H9 (cell line): ENCODE results near the gene ITIH5. TPM values are rescaled to one million over a fixed set of nuclear protein-coding genes. Genes with fewer than 3 reads are reported as not detected.

Experiments used
- DNase-seq: peaks from one replicate; pipeline ENCODE4 v3.0.0-alpha.2; 2017
- H2AFZ ChIP-seq: one replicate; pipeline ENCODE4 v1.6.1; 2013; ENCODE audit warnings: mild to moderate bottlenecking, low read length, control low read depth, moderate library complexity
- H2AK5ac ChIP-seq: 2 replicates; pipeline ENCODE4 v1.6.1; 2013; ENCODE audit warnings: low read length, control low read depth, mixed read lengths; ENCODE audit not compliant: insufficient read length
- H2BK120ac ChIP-seq: one replicate; pipeline ENCODE4 v1.6.1; 2013; ENCODE audit warnings: low read depth, mild to moderate bottlenecking, low read length, control low read depth, inconsistent platforms; ENCODE audit not compliant: poor library complexity, severe bottlenecking
- H2BK12ac ChIP-seq: 2 replicates; pipeline ENCODE4 v1.6.1; 2013; ENCODE audit warnings: low read length, control low read depth, mixed read lengths, low read depth; ENCODE audit not compliant: insufficient read length
- H2BK15ac ChIP-seq: 2 replicates; pipeline ENCODE4 v1.6.1; 2013; ENCODE audit warnings: low read depth, low read length, control low read depth
- H2BK20ac ChIP-seq: one replicate; pipeline ENCODE4 v1.6.1; 2013; ENCODE audit warnings: low read depth, mild to moderate bottlenecking, low read length, control low read depth, inconsistent platforms; ENCODE audit not compliant: poor library complexity, severe bottlenecking
- H2BK5ac ChIP-seq: 2 replicates; pipeline ENCODE4 v1.6.1; 2013; ENCODE audit warnings: low read length, control low read depth, mixed read lengths; ENCODE audit not compliant: insufficient read length
- H3K14ac ChIP-seq: 2 replicates; pipeline ENCODE4 v1.6.1; 2013; ENCODE audit warnings: low read length, control low read depth; ENCODE audit not compliant: insufficient read depth
- H3K18ac ChIP-seq: 2 replicates; pipeline ENCODE4 v1.6.1; 2013; ENCODE audit warnings: low read depth, mild to moderate bottlenecking, mixed read lengths, low read length, control low read depth; ENCODE audit not compliant: insufficient read length
- H3K23ac ChIP-seq: 2 replicates; pipeline ENCODE4 v1.6.1; 2013; ENCODE audit warnings: low read length, control low read depth, mixed read lengths, low read depth; ENCODE audit not compliant: insufficient read length
- H3K23me2 ChIP-seq: 2 replicates; pipeline ENCODE4 v1.6.1; 2013; ENCODE audit warnings: low read depth, mild to moderate bottlenecking, mixed read lengths, low read length, control low read depth; ENCODE audit not compliant: insufficient read length, poor library complexity, severe bottlenecking
- H3K27ac ChIP-seq: 2 replicates; pipeline ENCODE4 v1.5.1; 2013; ENCODE audit warnings: low read length, control low read depth, mixed read lengths, low read depth; ENCODE audit not compliant: insufficient read length
- H3K27me3 ChIP-seq: 2 replicates; pipeline ENCODE4 v1.6.1; 2013; ENCODE audit warnings: low read length, control low read depth, inconsistent platforms; ENCODE audit not compliant: insufficient read depth
- H3K4ac ChIP-seq: 2 replicates; pipeline ENCODE4 v1.6.1; 2013; ENCODE audit warnings: low read depth, mild to moderate bottlenecking, control low read depth, inconsistent platforms, low read length, moderate library complexity
- H3K4me1 ChIP-seq: 2 replicates; pipeline ENCODE4 v1.6.1; 2013; ENCODE audit warnings: low read length, control low read depth, inconsistent platforms; ENCODE audit not compliant: insufficient read depth
- H3K4me2 ChIP-seq: 2 replicates; pipeline ENCODE4 v1.6.1; 2013; ENCODE audit warnings: low read length, control low read depth, mixed read lengths; ENCODE audit not compliant: insufficient read length, insufficient read depth
- H3K56ac ChIP-seq: 2 replicates; pipeline ENCODE4 v1.6.1; 2013; ENCODE audit warnings: low read depth, mild to moderate bottlenecking, mixed read lengths, low read length, control low read depth; ENCODE audit not compliant: insufficient read length
- H3K79me1 ChIP-seq: 2 replicates; pipeline ENCODE4 v1.6.1; 2013; ENCODE audit warnings: low read depth, mild to moderate bottlenecking, moderate library complexity, low read length, control low read depth, inconsistent platforms; ENCODE audit not compliant: insufficient read depth, poor library complexity, severe bottlenecking
- H3K79me2 ChIP-seq: 2 replicates; pipeline ENCODE4 v1.6.1; 2013; ENCODE audit warnings: low read length, control low read depth, inconsistent platforms; ENCODE audit not compliant: insufficient read depth
- H3K9ac ChIP-seq: 2 replicates; pipeline ENCODE4 v1.6.1; 2013; ENCODE audit warnings: low read length, control low read depth, mixed read lengths; ENCODE audit not compliant: insufficient read length; ENCODE audit errors: extremely low read depth
- H3K9me3 ChIP-seq: one replicate; pipeline ENCODE4 v1.6.1; 2013; ENCODE audit warnings: low read depth, low read length, inconsistent platforms; ENCODE audit not compliant: control insufficient read depth
- H3T11ph ChIP-seq: one replicate; pipeline ENCODE4 v1.6.1; 2013; ENCODE audit warnings: mild to moderate bottlenecking, low read length, control low read depth, inconsistent platforms
- H4K20me1 ChIP-seq: one replicate; pipeline ENCODE4 v1.6.1; 2013; ENCODE audit not compliant: control insufficient read depth, insufficient read length, insufficient read depth
- H4K5ac ChIP-seq: 2 replicates; pipeline ENCODE4 v1.6.1; 2013; ENCODE audit warnings: low read depth, mild to moderate bottlenecking, mixed read lengths, low read length, control low read depth; ENCODE audit not compliant: insufficient read length
- H4K8ac ChIP-seq: replicated peaks from 2 replicates; pipeline ENCODE4 v1.6.1; 2013; ENCODE audit warnings: low read length, control low read depth, mixed read lengths, low read depth; ENCODE audit not compliant: insufficient read length
- H4K91ac ChIP-seq: 2 replicates; pipeline ENCODE4 v1.6.1; 2013; ENCODE audit warnings: low read depth, mild to moderate bottlenecking, moderate library complexity, mixed read lengths, low read length, control low read depth; ENCODE audit not compliant: insufficient read length
- H3K27ac Mint-ChIP-seq, 3 experiments: 2 replicates in 2 of 3; 3 replicates in 1 of 3; pipeline ENCODE4 v1.8.0; 2020 to 2021; ENCODE audit warnings: mixed read lengths in 3 of 3, mild to moderate bottlenecking in 1 of 3, moderate library complexity in 1 of 3
- H3K27me3 Mint-ChIP-seq: 2 replicates; pipeline ENCODE4 v1.8.0; 2021; ENCODE audit warnings: low read depth, mild to moderate bottlenecking, moderate library complexity, mixed read lengths
- H3K36me3 Mint-ChIP-seq, 3 experiments: 2 replicates in 2 of 3; 3 replicates in 1 of 3; pipeline ENCODE4 v1.8.0; 2020 to 2021; ENCODE audit warnings: low read depth in 3 of 3, mixed read lengths in 3 of 3; ENCODE audit not compliant: insufficient read depth in 1 of 3
- H3K4me1 Mint-ChIP-seq, 2 experiments: 2 replicates each; pipeline ENCODE4 v1.8.0; 2020; ENCODE audit warnings: mixed read lengths in 2 of 2
- H3K4me3 Mint-ChIP-seq, 2 experiments: 2 replicates in 1 of 2; 3 replicates in 1 of 2; pipeline ENCODE4 v1.8.0; 2020 to 2021; ENCODE audit warnings: mild to moderate bottlenecking in 2 of 2, mixed read lengths in 2 of 2, moderate library complexity in 1 of 2
- H3K9me3 Mint-ChIP-seq, 2 experiments: 2 replicates in 1 of 2; 3 replicates in 1 of 2; pipeline ENCODE4 v1.8.0; 2020; ENCODE audit warnings: mild to moderate bottlenecking in 2 of 2, mixed read lengths in 2 of 2, moderate library complexity in 1 of 2
- CTCF ChIP-seq: fragments of 200-600 bp; sonication (generic); conservative IDR thresholded peaks from 3 replicates; pipeline ENCODE4 v1.8.0; 2021; ENCODE audit warnings: antibody characterized with exemption, mild to moderate bottlenecking
- WGBS: extraction: QIAGEN DNeasy Blood & Tissue Kit; methylation state at CpG from one replicate; pipeline ENCODE4 v1.1.7; 2013; ENCODE audit warnings: missing lambda C conversion rate, low lambda C conversion rate, mixed read lengths; ENCODE audit not compliant: insufficient read length; ENCODE audit errors: extremely low coverage; 5-methylcytosine and 5-hydroxymethylcytosine counted together
- total RNA-seq: library from RNA; stranded (reverse); gene quantifications from 2 replicates; pipeline ENCODE4 v1.2.1, GENCODE V29; 2021

The ITIH5 gene
- total RNA-seq, 1 experiment from 2014 or later: 1.3 TPM

GRCh38 chr10:7702288-7702812, 35.6 kb upstream of the ITIH5 start:
- Histone ChIP-seq H3K14ac (no peak overlapping the region), H3K27ac (no peak overlapping the region), H3K79me1 (no peaks in the 10 kb centered on the region), H3K27me3 (no peaks in the 10 kb centered on the region), H4K20me1 (no peaks in the 10 kb centered on the region), H3K4me1 (peaks cover 3% of the 10 kb centered on the region; the same call in 1 of the 2 replicates), H3K23ac (no peak overlapping the region), H3T11ph (no peak overlapping the region), H4K91ac (no peak overlapping the region), H2AFZ (no peak overlapping the region), H3K56ac (no peak overlapping the region), H2BK120ac (no peak overlapping the region), H3K79me2 (no peaks in the 10 kb centered on the region), H3K18ac (no peak overlapping the region), H3K9ac (no peak overlapping the region), H3K4me2 (no peak overlapping the region), H2BK5ac (no peak overlapping the region), H2AK5ac (no peak overlapping the region), H3K4ac (no peak overlapping the region), H4K8ac (no peak overlapping the region), H2BK20ac (no peak overlapping the region), H3K9me3 (no peaks in the 10 kb centered on the region), H2BK12ac (no peak overlapping the region), H4K5ac (no peak overlapping the region), H2BK15ac (no peak overlapping the region), H3K23me2 (no peaks in the 10 kb centered on the region)
- no peak for TF ChIP-seq CTCF
- Mint-ChIP-seq H3K36me3 (no peaks in the 10 kb centered on the region), H3K9me3 (peaks cover 0 to 1% of the 10 kb centered on the region in 2 experiments; a peak in 2 of 5 replicates), H3K27ac (no peak overlapping the region; a peak in 1 of 7 replicates), H3K27me3 (peaks cover 2% of the 10 kb centered on the region), H3K4me3 (no peak overlapping the region), H3K4me1 (peaks cover 5 to 6% of the 10 kb centered on the region in 2 experiments; a peak in 3 of 4 replicates)
- no CpG with 5 or more reads among the region's 4 CpGs for WGBS
- DNase-seq: no peak
